GM21723 (cell line): Measurements from ENCODE around the gene MICU1.
"Not testable (repeated sequence)": the region's sequence is repeated elsewhere in the genome, so short reads cannot be mapped to it uniquely, and the experiment has no call there.

Experiments used
- ATAC-seq: cut with Tn5 transposase; IDR thresholded peaks from one replicate; pipeline ENCODE4 v1.9.1; 2021; ENCODE audit warnings: mild to moderate bottlenecking, moderate library complexity; ENCODE audit not compliant: unreplicated experiment

MICU1 gene

DNA sequence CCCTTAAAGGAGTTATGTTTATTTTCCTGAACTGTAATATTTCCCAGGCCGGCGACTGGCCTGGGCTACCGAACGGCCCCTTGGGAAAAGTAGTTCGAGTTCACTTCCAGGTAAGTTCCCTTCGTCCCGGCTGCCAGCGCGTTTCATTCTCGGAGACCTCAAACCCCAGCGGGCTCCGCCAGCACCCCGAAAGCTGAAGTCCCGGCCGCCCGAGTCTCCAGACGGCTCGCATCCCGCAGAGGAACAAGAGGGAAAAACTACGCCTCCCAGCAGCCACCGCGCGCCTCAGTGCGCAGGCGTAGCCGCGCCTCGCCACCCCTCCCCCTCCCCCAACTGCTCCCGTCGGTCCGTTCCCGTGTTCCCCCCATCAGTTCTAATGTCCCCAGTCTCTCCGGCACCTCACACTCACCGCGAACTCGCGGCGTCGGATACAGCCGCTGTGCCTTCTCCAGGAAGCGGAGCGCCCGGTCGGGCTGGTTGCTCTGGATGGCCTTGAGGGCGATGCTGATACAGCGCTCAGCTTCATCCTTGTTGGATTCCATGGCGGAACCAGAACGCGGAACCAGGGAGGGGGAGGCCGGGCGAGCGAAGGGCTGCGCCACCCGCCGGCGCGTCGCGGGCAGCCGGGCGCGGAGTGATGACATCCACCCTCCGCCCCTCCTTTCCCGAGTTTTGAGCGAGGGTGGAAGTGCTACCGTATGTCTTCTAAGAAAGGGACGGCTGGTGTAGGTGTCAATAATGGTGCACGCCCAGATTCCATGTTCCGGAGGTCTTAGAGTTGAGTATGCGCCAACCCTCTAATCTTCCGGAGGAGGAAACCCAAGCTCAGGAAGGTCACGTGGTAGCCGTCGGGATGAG is 271.3 kb downstream of the MICU1 start, which contains the start of gene DNAJB12:
DNAJB12 (minus strand) TSS at position 564 of the 858 bp plus-strand sequence; CDS start at position 542, 22 bp downstream.
- peak; percentile 65 for ATAC-seq

DNA sequence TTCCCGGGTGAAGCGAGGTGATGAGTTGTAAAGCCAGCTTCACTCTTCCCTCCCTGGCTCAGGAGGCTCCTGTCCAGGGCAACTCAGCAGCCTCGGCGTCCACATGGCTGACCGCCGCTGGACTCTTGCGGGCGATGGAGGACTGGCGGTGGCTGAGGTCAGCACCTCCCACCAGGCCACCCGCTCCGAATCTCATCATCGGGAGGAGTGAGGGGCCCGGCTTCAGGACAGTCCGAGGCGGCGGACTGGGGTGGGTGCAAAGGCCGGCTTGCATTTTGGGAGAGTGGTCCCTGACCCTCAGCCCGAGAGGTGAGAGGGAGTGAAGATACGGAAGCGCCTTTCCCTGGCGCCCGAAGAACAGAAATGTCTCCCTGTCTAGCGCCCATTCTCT is 271.9 kb downstream of the MICU1 start:
- ATAC-seq = peak; percentile 14

DNA sequence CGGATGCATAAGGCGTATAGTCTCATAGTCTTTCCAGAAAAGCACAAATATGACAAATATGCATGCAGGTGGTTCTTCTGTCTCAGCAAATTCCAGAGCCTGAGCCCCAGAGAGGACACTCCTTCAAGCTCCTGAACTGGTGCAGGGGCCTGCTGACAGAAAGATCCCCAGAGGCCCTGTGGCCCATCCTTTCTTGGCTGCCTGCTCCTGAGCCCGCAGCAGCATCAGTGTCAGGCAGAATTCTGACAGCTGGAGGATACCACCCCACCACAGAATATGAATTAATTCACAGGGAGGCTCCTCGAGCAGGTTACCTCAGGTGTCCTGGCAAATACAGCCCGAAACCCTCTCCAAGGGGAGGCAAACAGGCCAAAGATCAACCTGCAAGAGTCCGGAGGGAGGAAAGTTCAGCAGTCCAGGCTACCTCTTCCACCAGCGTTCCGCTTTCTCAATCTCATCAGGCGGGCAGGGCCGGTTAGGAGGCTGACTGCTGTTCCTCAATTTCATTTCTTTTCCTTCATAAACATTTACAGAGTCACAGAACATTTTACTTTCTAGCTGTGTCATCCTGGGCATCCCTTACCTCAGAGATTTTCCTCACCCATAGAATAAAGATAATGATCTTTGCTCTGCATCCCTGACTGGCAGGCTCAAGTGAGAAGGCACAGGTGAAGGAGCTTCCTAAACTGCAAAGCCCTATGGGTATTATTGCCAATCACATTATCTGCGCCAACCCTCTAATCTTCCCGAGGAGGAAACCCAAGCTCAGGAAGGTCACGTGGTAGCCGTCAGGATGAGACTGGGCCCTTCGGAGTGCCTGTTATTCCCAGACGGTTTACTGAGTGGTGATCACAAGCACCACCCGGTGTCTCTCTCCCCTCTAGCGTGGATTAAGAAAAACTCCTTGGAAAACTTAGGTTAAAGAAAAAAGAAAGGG is 272.6 kb downstream of the MICU1 start:
- ATAC-seq = no peak

DNA sequence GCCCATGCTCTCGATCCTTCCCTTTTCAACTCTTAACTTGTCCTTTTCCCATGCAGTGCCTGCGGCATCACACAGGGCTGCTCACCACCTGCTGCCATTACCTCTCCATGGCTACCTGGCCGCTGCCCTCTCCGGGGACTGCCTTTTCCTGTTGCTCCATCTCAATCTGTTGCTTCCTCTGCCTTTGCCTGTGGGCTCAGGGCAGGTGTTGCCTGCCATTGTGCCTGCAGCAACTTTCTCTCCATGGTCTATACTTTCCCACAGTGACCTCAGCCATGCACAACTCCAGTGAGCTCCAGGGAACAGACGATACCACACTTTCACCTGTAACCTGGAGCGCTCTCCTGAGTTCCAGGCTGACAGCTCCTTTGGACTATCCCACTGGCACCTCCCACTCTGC is 274.4 kb downstream of the MICU1 start:
- ATAC-seq = no peak

DNA sequence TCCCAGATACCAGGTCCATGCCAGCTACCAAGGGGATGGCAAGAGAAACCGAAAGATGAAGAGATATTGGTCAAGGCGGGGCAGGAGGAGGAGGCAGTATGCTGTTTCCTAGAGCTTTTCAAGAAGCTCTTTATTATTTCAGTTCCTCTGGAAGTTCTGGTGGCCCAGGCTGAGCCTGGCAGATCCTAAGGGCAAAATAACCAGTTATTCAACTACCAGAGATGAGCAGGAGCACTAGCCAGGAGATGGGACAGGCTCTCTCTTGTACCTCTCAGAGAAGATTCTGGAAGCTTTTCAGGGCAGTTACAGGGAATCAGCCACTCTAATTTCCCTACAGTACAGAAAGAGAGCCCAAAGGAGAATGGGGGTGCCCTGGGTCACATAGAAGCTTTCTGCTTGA is 276.4 kb downstream of the MICU1 start:
- no peak for ATAC-seq

DNA sequence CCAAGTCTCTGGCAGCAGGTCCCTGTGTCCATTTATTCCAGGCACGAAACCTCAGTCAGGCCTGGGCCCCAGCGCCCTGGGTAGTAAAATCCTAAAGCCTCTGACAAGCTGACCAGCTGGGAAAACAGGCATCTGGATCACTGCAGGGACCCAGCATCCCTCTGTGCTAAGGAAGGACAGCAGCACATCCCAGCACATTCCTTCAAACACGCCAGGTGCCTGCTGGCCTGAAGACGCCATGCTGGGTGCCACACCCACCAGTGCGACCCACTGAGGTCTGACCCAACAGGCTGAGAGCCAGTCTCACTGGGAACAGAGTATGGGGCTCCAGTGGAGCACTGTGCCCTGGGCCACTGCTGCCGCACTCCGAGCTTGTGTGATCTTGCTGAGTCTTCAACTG is 277.6 kb downstream of the MICU1 start:
- no peak for ATAC-seq

DNA sequence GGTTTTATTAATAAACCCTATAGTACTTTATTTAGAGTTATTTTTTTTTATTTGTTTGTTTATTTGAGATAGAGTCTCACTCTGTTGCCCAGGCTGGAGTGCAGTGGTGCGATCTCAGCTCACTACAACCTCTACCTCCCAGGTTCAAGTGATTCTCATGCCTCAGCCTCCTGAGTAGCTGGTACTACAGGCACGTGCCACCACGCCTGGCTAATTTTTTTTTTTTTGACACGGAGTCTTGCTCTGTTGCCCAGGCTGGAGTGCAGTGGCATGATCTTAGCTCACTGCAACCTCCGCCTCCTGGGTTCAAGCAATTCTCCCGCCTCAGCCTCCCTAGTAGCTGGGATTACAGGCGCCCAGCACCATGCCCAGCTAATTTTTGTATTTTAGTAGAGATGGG is 279.8 kb downstream of the MICU1 start:
- not testable (repeated sequence) for ATAC-seq

DNA sequence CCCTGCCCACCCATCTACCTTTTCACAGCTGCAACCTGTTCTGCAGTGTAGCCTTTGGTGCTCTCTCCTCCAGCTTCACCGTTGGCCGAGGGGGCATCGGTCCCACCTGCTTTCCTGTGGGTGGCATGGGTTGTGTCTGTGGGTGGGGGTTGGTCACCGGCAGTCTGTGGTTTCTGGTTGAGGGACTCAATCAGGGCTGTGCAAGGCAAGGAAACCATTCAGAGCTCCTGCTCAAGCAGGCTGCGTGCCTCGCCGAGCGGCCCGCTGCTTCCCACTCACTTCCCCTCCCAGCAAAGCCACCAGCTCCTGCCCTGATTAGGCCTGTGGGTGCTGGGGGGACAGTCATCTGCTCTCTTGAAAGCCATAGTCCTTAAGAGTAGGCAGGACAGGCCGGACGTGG is 280.9 kb downstream of the MICU1 start:
- ATAC-seq = no peak

DNA sequence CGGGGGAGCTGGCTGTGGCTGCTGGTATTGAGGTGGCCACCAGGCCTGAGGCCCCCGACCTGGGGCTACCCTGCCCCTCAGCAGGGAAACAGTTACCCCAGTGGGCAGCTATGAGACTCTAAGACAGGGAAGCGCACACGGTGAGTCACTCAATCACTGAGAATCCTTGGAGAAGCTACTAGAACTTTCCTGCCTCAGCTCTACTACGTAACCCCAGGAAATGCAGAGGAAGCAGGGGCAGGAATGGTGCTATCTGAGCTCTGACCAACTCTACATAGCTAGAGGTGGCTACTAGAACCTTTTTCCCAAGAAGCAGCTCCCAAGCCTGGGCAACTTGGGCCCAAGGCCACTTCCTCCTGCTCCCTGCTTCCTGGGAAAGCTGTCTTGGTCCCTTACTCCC is 283.0 kb downstream of the MICU1 start:
- no peak for ATAC-seq

DNA sequence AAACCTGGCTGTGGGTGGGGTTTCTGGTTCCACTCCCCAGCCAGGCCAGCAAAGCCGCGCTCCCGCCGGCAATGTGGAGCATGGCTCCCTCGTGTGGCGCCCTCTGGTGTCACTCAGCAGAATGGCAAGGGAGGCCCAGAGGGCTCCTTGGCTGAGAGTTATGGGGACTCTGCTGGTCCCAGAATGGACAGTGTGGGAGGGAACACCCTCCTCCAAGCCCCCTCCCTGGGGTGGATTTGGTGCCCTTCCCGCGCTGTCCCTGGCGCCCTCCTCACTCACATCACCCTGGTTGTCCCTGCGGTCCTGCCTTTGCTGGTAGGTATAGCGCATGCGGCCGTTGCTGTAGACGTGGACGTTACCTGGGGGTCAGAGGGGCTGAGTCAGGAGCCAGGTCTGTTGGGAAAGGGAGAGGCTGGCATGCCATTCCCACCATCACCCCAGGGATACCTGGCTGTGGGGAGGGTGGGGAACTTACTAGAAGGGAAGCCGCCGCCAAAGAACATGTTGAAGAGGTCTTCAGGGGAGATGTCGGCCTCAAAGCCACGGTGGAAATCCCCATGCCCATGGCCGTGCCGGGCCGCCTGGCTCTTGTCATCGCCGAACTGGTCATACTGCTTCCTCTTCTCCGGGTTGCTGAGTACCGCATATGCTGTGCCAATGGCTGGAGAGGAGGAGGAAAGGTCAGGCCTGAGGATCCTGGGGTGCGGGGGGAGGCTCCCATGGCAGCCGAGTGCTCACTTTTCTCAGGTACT is 285.2 kb downstream of the MICU1 start:
- no peak for ATAC-seq

DNA sequence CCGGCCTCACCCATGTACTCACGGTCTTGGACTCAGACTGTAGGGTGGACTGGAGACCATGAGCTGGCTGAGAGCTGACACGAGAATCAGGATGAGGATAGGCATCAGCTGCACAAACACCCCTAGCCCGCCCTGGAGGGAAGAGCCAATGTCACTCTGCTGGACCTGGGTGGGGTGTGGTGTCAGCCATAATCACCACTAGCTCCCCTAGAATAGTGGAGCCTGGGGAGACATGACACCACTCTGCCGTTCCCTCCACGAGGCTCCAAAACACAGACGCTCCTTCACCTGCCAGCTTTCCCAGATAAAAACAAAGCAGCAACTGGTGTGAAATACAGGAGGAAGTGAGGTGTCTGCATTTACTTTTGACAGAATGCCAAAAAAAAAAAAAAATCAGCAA is 287.7 kb downstream of the MICU1 start:
- no peak for ATAC-seq

DNA sequence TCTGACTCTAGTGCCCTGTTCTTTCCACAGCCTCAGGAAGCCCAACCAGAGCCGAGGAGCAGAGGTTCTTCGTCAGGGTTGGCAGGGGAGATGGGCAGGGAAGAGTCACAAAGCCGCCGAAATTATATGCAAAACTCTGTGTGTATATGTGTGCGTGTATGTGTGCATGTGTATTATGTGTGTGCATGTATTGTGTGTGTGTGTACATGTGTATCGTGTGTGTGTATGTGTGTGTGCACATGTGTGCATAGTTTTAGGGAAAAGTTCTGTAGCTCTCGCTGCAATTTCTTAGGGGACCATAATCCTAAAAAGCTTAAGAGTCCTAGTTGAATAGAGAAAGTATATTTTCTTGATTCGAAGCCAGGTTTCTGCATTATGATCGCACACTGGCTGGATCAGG is 288.2 kb downstream of the MICU1 start:
- ATAC-seq = no peak

DNA sequence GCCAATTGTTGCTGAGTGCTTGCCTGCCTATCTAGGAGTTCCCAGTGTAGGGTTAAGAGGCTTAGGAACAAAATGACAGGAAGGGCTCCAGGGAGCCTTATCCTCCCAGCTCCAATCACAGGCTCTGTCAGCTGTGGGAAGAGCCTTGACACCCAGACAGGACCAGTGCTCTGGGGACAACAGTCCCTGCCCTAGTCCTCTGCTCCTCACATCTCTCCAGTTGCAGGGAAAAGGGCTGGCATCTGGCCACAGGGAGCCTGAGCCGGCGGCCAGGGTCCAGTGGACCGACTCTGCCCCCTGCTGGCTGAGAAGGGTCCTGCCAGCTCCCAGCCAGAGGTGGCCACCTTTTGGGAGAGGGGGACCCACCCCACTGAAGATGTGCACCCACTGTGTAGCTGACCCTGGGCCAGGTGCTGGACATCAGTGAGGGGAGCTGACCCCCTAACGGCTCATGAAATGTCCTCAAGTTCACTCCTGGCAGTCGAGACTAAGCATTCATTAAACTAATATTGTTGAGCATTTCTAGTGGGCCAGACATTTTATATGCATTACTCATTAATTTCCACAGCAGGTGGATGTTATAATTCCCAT is 288.7 kb downstream of the MICU1 start:
- no peak for ATAC-seq

DNA sequence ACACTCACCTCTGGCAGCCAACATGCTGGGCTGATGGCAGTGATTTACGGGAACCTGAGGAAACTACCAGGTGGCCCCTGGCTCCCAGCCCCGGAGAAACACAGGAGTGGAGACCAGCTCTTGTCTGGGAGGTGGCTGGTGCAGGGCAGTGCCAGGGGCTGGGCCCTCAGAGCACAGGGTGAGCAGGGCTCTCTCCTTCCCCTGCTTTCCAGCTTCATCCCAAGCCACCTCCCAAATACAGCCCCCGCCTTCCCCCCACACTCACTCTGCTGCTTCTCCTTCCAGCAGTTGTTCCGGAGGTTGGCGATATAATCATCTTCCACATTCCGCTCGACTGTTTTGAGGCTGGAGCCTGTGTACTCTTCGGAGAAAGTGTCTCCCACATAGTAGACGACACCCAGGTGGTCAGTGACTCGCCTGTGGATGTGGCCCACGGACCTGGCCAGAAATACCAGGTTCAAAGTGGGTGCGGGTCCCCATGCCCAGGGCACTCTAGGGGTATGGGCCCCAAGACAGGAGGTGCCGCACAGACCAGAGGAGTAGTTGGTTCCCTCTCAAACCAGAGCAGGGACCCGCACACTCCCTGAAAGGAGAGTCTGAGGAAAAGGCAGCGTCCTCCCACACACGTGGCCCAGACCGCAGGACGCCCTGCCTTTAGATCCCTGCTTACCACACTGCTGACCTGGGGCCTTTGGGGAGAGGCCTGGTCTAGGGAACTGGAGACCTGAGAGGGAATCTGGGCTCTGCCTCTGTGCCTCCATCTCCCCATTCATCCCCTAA is 289.4 kb downstream of the MICU1 start:
- ATAC-seq = no peak

DNA sequence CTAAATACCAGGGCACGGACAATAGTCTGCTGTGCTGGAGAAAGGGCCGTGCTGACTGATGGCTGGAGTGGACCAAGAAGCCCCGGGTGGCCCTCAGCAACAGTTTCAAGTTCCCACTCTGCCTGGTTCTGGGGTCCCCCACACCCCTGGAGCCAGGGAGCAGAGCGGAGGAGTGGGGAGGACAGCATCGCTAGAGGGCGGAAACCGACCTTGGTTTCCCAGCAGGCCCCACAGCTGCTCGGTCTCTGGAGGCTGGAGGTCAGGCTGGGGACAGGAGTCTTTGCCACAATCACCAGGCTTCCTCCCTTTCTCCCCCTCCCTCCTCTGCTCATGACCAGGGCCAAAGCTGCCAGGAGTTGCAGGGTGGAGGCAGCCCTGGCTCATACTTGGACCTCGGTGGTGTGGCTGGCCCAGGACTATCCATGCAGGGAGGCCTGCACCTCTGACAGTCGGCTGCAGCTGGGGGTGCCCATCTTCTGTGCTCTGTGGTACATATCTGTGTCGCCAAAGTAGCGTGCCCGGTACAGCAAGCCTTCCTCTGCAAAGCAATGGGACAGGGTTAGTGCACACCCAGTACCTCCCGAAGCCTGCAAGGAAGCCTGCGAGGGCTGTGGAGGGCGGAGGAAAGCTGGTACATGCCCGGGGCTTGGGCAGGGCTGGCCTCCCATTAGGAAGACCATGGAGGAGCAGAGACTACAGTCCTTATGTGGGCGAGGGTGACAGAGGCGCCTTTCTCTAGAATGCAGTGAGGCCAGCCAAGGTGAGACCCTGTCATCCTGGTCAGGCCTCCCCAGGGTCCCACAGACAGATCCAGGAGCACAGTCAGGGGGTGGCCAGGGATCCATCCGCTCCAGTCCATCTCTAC is 290.3 kb downstream of the MICU1 start:
- peak; percentile 35 for ATAC-seq

DNA sequence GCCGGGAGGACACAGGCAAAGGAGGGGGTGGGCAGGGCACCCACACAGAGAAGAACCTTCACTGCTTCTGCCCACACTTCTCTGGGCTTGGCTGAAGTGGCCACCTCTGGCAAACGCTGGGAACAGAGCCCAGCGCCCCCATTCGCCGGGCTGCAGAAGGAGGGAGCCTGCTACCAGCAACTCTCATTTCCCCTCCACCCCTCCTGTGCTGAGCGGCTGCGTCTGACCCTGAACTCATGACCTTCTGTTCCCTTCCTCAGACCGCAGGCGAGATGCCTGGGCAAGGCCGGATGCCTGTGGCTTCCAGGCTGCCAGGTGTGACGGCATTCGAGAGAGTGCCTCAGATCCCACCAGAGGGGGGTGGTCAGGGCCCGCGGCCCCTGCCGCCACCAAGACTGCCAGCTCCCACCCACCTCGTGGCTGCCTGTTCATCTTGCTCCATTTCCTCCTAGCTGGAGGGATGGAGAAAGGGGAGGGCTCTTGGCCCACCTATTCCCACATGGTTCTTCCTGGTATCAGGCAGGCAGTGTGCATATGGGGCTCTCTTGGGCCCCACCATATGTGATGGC is 291.0 kb downstream of the MICU1 start:
- ATAC-seq = peak; percentile 54

DNA sequence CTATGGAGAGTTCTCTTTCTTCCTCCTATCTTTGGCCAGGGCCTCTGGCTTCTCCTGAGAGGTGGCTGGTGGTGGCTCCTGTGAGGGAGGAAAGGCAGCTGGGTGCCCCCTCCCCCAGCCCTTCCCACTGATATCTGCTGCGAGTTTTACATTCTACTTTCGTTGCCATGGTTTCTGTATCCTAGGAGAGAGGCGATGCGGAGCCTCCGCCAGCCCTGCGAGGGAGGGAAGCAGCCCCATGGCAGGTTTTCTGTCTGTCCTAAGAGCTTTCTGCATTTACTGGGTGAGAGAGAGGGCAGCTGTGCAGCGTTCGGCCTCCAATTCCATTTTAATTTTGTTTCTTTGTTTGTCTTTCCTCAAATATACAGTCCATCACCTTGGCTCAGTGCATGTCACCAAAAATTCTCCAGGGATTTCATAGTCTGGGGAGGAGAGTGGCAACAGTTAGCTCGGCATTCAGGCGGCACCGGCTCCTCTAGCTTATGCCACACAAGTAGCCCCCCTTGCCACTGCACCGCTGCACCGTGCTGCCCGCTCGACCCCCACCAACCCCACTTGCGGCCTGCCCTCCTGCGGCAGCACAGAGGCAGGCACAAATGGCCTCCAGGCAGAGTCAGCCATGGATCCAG is 291.6 kb downstream of the MICU1 start:
- peak; percentile 3 for ATAC-seq
